Measurements from ENCODE around the gene UVRAG.

UVRAG gene

DNA sequence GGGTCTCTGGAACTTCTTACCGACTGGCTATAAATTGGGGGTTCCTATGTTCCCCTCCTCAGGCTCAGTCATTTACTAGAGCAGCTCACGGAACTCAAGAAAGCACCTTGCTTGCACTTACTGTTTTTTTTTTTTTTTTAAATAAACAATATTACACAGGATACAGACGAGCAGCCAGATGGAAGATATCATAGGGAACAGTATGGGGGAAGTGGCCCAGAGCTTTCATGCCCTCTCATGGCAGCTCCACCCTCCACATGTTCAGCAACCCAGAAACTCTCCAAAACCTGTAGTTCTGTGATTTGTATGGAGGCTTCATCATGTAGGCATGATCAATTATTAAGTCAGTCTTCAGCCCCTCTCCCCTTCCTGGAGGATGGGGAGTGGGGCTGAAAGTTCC lies 7.5 kb downstream of the UVRAG start:
- TF ChIP-seq, protein P1, sequence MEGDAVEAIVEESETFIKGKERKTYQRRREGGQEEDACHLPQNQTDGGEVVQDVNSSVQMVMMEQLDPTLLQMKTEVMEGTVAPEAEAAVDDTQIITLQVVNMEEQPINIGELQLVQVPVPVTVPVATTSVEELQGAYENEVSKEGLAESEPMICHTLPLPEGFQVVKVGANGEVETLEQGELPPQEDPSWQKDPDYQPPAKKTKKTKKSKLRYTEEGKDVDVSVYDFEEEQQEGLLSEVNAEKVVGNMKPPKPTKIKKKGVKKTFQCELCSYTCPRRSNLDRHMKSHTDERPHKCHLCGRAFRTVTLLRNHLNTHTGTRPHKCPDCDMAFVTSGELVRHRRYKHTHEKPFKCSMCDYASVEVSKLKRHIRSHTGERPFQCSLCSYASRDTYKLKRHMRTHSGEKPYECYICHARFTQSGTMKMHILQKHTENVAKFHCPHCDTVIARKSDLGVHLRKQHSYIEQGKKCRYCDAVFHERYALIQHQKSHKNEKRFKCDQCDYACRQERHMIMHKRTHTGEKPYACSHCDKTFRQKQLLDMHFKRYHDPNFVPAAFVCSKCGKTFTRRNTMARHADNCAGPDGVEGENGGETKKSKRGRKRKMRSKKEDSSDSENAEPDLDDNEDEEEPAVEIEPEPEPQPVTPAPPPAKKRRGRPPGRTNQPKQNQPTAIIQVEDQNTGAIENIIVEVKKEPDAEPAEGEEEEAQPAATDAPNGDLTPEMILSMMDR (IDR thresholded peaks at IDR 0.05): no peak

GRCh38 chr11:75823415-75823814 lies 8.4 kb downstream of the UVRAG start:
- TF ChIP-seq, protein P1 (IDR thresholded peaks at IDR 0.05): no peak

DNA sequence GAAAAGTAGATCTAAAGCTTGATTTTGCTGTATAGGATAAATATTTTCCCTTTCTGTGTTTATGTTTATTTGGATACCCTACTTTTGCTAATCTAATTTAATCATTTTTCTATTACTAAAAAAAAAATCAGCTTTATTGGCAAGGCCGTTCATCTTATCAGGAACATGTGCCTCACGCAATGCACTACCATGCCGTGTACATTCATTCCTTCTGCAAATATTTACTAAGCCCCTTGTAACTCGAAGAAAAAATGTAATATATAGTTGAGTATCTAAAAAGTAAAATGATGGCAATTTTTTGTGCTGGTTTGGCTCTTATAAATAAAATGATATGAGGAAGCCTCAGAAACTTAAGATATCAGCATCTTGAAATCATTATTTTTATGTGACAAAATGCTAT lies 8.9 kb downstream of the UVRAG start:
- TF ChIP-seq, protein P1 (IDR thresholded peaks at IDR 0.05): no peak

DNA sequence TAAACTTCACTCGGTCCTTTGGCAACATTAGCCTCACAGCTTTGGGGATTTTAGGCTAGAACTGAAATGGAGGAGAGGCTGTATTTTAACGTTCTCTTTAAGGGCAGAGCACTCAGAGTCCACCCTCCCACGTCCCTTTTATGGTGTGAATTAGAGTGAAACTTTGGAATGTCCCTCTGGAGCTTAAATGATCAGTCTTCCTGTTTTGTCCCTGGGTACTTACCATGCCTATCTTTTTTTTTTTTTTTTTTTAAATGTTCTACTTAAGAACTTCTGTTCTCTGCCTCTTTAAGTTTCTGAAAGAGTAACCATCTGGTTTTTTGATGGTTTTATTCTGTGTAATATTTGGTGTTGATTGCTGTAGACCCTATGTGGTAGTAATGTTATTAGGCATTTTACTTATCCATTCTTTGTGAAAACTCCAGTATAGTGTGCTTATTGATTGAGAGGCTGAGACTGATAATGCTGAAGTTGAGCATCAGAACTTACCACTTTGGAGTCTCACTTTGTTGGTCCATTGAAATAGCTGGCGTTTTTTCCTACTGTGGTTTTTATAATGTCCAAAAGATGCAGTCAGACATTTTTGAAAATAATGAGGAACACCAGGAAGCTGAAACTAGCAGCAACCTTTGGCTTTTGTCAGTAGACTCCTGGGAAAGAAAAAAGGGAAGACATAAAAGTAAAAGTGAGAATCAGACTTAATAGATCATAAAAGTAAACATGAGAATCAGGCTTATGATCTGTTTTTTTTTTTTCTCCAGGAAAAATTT lies 11.6 kb downstream of the UVRAG start:
- TF ChIP-seq, protein P1 (IDR thresholded peaks at IDR 0.05): no peak

DNA sequence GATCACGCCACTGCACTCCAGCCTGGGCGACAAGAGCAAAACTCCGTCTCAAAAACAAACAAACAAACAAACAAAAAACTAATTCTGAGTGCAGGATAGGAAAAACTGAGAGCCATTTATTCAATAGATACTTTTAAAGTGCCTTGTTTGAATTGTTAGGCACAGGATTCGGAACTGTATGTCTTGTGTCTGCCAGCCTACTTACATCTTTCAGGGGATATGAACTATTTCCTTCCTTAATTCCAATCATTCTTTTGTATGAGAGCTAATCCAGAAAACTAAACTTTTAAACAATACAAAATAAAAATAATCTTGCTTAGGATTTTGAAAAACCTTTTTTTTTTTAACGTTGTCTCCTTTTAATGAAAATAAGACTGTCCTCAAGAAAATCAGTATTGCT lies 12.6 kb downstream of the UVRAG start:
- TF ChIP-seq, protein P1 (IDR thresholded peaks at IDR 0.05): no peak

- TF ChIP-seq, protein P1 (IDR thresholded peaks at IDR 0.05): no peak
Measured at GRCh38 chr11:75831915-75832502, 17.0 kb downstream of the UVRAG start.

DNA sequence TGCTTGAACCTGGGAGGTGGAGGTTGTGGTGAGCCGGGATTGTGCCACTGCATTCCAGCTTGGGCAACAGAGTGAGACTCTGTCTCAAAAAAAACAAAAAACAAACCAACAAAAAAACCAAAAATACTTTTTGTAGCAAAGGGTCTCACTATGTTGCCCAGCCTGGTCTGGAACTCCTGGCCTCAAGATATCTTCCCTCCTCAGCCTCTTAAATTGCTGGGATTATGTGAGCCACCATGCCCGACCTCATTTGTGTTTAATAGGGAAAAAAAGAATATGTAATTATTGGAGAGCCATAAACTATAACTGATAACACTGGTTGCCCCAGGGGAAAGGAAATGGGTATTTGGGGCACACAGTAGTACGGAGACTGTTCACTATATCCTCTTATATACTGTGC lies 19.7 kb downstream of the UVRAG start:
- TF ChIP-seq, protein P1 (IDR thresholded peaks at IDR 0.05): no peak
